CD4-positive, alpha-beta T cell treated with Interleukin-4 for 4 hours (primary cell): ENCODE measurements around the gene CCDC15.
A peak's percentile ranks its signal among the peaks of the same experiment; 100 is the strongest.

Experiments used
- DNase-seq: peaks from one replicate; pipeline ENCODE4 v3.0.0-alpha.2; 2020

The CCDC15 gene, protein sequence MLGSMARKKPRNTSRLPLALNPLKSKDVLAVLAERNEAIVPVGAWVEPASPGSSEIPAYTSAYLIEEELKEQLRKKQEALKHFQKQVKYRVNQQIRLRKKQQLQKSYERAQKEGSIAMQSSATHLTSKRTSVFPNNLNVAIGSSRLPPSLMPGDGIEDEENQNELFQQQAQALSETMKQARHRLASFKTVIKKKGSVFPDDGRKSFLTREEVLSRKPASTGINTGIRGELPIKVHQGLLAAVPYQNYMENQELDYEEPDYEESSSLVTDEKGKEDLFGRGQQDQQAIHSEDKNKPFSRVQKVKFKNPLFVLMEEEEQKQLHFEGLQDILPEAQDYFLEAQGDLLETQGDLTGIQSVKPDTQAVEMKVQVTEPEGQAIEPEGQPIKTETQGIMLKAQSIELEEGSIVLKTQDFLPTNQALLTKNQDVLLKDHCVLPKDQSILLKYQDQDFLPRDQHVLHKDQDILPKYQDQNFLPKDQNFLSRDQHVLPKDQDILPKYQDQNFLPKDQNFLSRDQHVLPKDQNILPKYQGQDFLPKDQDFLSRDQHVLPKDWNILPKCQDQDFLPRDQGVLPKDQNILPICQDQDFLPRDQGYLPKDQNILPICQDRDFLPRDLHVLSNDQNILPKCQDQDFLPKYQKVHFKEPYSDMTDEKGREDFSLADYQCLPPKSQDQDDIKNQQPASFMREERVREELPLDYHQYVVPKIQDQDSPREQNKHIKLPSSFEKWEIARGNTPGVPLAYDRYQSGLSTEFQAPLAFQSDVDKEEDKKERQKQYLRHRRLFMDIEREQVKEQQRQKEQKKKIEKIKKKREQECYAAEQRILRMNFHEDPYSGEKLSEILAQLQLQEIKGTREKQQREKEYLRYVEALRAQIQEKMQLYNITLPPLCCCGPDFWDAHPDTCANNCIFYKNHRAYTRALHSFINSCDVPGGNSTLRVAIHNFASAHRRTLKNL

GRCh38 chr11:124953753-124954589, at the start of gene CCDC15:
TSS of gene CCDC15 (plus strand) at chr11:124954202. CDS start at chr11:124954733, 531 bp downstream.
- DNase-seq = peak; percentile 93

GRCh38 chr11:124915541-124916369, 38.2 kb upstream of the CCDC15 start:
- DNase-seq = no peak

- DNase-seq = no peak
Observed at GRCh38 chr11:124916370-124916710, 37.7 kb upstream of the CCDC15 start.

DNA sequence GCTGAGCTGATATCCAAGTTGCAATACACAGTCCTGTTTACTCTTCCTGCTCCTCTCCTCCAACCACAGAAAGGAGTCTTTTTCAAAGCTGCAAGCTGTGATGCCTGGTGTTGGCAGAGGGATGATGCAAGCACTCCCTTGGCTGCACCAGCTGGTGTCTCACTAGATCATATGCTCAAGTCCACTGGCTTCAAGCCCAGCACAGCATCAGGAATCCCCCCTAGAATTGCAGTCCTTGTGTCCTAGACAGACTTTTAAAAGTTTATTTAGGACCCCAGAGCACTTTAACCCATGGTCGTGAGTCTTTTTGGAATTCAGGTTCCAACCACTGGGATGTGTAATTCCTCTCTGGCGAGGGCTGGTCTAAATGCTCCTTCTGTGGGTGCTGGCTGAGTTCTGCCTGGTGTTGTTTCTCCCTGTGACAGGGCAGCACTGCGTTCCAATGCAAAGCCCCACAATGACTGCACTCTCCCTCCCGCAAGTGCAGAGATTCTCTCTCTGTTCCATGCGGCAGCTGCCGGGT, 36.8 kb upstream of the CCDC15 start:
- DNase-seq = no peak

- DNase-seq = no peak
Observed at GRCh38 chr11:124918950-124919349, 35.1 kb upstream of the CCDC15 start, which contains the start of gene HEPN1. TSS of gene HEPN1 (plus strand) at chr11:124919250.

DNA sequence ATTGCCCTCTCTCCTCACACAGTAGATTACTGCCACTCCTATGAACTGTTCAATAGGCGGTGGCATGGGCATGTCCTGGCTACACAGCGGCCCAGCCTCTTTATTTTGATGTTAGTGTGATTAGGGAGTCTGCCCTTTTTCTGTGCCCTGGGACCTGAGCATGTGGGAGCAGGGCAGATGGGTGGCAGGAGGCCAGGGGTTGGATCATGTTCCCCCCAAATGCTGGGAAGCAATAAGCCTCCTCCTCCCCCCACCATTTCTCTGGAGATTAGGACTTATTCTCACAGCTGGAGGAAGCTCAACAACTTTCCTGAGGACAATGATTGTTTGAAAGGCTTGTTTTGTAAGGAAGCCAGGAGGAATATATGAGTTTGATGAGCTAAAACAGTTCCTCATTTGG, 34.1 kb upstream of the CCDC15 start:
- no peak for DNase-seq

GRCh38 chr11:124920356-124920755, 33.6 kb upstream of the CCDC15 start:
- DNase-seq = no peak

DNA sequence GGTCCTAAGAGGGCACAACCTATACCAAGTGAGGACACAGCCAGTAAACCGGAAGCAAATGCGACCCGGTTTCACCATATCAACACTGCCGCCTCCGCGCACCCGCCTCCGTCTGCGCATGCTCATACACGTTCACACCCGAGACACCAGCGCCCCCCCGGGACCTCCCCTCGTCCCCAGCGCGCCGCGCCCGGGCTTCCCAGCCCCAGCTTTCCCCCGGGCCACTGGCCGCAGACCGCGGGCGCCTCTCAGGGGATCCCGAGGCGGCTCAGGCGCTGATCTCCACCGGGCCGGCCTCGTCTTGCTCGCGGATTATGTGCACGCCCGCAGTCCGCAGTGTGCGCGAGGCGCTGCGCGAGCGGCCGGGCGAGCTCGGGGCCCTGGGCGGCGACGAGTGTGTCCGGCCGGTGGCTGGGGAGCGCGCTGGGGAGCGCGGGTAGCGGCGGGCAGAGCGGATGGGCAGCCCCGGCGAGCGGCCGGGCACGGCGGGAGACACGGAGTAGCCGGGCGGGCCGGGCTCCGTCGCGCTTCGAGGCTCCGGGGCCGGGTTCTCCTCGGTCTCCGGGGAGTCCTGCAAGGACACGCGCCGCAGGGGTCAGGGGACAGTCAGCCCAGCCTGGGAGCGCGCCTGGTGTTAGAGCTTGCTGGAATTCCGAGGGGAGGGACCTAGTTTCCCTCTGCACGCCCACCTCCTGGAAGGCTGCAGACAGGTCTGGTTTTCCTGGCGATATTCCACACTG, 33.0 kb upstream of the CCDC15 start:
- peak; percentile 81 for DNase-seq

DNA sequence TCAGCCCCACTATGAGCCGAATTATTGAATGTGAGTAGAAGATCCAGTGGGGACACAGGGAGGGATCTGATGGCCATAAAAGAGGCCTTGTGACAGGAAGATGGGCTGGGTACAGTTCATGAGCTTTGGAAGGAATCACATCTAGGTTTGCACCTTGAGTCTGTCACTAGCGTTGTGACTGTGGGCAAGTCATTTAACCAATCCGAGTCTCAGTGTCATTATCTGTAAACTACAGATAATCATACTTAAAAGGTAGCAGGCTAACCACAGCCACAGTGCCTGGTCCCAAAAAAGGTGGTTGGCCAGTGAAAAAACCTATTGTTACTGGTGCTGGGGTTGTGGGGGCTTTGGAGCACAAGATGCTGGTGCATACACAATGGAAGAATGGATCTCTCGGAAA, 31.2 kb upstream of the CCDC15 start:
- DNase-seq = no peak

- no peak for DNase-seq
Observed at GRCh38 chr11:124923296-124923695, 30.7 kb upstream of the CCDC15 start.

DNA sequence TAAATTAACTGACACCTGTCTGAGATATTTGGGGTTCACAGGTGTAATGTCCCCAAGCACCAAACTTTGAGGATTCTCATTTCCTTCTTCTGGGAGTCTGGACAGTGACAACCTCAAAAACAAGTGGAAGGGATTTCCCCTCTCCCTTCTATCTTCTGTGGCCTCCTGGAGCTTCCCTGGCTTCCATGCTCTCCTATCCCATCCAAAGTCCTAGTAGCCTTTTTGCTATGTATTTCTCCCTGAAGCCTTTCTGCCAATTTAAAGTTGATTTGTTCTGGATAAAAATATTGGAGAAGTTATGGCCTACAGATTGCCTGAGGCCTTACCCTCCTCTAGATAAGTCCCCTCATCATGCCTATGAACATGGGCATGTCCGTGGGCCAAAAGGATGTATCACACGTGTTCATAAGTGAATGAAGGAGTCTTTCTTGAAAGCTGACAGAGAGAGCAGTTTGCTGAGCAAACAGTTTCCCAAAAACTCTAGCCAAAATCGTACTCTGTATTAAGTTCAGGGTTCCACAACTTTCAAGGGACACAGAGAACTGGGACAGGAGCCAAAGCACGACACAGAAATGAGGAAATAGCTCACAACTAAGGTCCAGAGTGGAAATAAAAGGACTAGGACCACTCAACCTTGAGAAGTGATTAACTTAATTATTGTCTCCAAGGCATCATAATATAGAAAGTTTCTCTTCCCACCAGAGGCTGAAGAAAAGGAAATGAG, 24.9 kb upstream of the CCDC15 start:
- no peak for DNase-seq

- DNase-seq = no peak
Observed at GRCh38 chr11:124930799-124931198, 23.2 kb upstream of the CCDC15 start.

GRCh38 chr11:124934862-124935547, 19.0 kb upstream of the CCDC15 start:
- DNase-seq = no peak

- DNase-seq = no peak
Observed at GRCh38 chr11:124935548-124936514, 18.2 kb upstream of the CCDC15 start, which contains the start of gene HEPACAM. TSS of gene HEPACAM (minus strand) at chr11:124936047. CDS start at chr11:124936006, 41 bp downstream.

DNA sequence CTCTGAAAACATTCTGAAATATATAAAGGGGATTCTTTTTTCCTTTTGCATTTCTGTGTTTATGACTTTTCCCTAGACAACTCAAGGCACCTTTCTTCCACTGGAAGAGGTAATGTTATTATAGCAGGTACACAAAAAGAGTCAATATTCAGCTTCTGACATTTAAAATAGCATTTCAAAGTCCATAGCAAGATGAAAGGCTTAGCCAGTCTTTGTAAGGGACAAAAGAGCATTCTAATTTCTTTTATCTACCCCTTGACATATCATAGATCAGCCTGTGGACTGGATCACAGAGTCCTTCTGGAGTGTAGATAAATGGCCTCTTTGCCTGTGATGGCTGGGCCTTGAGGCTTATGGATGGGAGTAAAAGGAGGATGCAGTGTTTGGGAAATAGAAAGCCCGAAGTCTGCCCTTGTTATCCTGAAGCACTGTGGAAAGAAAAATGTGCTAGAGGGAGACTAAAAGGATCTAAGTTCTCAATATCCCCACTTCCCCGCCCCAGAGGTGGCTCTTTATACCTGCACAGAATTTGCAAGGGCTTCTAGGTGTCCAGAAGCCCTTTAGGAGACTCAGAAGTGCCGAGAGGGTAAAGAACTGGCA, 16.6 kb upstream of the CCDC15 start:
- DNase-seq = no peak

DNA sequence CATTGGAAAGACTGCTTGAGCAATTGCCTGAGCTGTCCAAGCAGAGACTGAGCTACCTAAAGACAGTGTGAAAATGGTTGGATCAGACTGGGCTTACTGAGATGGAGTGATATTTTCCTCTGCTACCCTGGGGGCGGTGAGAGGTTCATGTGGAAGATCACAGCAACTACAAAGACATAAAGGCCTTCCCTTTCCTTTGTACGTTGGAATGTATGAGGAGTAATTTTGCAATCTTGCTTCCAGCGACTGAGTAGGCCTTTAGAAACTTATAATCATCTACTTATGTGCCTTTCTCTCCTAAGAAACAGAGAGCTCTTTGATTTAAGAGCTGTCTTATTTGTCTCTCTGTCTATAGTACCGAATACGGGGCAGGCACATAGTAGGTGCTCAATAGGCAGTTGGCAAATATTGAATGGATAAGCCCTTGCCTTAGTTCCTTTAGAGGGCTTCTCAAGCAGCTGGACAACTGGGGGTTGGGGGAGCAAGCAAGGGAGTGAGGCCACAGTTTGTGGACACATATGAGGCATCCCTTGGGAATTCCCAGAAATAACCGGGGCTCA, 15.7 kb upstream of the CCDC15 start:
- no peak for DNase-seq

DNA sequence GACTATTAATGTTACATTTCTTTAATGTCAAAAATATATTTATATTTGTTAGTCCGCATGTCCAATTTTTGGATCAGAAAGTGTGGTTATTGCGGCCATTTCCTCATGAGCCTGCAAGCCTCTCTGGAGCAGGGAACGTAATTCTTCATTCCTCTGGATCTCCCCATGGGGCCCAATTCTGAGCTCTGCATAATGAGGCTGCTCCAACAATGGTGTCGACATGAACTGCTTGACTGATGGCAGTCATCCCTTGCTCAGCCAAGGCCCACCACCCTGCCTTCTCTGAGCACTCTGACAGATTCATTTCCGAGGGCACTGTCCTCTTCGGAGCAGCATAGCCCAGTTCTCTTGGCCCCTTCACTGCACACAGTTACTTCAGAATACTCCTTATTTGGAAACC, 15.0 kb upstream of the CCDC15 start:
- no peak for DNase-seq
